Ovary (tissue), 9 donors: ENCODE results near the gene SIN3A. TPM values are rescaled to one million over a fixed set of nuclear protein-coding genes. Genes with fewer than 3 reads are reported as not detected.
A peak's percentile ranks its signal among the peaks of the same experiment; 100 is the strongest.

Experiments
- DNase-seq, 5 donors: peaks; one replicate each; pipeline ENCODE4 v3.0.0-alpha.2; 2019 to 2020
- H3K27ac ChIP-seq, 2 donors: fragments of 200-600 bp; one replicate each; pipeline versions ENCODE4 v1.5.1 to v1.8.0; 2019 to 2022
- H3K27me3 ChIP-seq: fragments of 200-600 bp; one replicate; pipeline ENCODE4 v1.8.0; 2022
- H3K36me3 ChIP-seq: fragments of 200-600 bp; sonication (generic); one replicate; pipeline ENCODE4 v1.5.1; 2019
- H3K4me1 ChIP-seq: one replicate; pipeline ENCODE4 v1.8.1; 2013; ENCODE audit warnings: mild to moderate bottlenecking, moderate library complexity; ENCODE audit not compliant: insufficient read depth
- H3K4me3 ChIP-seq: fragments of 200-600 bp; sonication (generic); one replicate; pipeline ENCODE4 v1.5.1; 2017
- H3K9me3 ChIP-seq, 2 donors: fragments of 200-600 bp in 1 of 2; sonication (generic) in 1 of 2; one replicate each; pipeline versions ENCODE4 v1.5.1 to v1.8.1; 2013 to 2019; ENCODE audit warnings: mild to moderate bottlenecking in 1 of 2, moderate library complexity in 1 of 2
- CTCF ChIP-seq, 3 donors: fragments of 450-650 bp in 2 of 3; fragments of 200-600 bp in 1 of 3; IDR thresholded peaks; one replicate each; pipeline versions ENCODE4 v1.5.1 to v1.8.0; 2016 to 2022; ENCODE audit warnings: antibody characterized with exemption in 3 of 3, mild to moderate bottlenecking in 1 of 3
- EP300 ChIP-seq: sonication (generic); formaldehyde crosslinking; IDR thresholded peaks from one replicate; pipeline ENCODE4 v1.6.1; 2017; ENCODE audit warnings: antibody characterized with exemption
- POLR2A ChIP-seq: fragments of 450-650 bp; IDR thresholded peaks from one replicate; pipeline ENCODE4 v1.6.1; 2017; ENCODE audit warnings: antibody characterized with exemption, mild to moderate bottlenecking, moderate library complexity
- WGBS, 3 donors: extraction: QIAGEN DNeasy Blood & Tissue Kit in 1 of 3; methylation state at CpG; one replicate each; pipeline versions ENCODE4 v1.1.5 to v1.1.7; 2013 to 2017; 5-methylcytosine and 5-hydroxymethylcytosine counted together
- intact Hi-C, 4 donors: fragments of 100-400 bp; cut with DNase I; formaldehyde crosslinking; loops; one replicate each; pipeline versions ENCODE4 v1.11.0 to v1.15.1; 2022 to 2023
- polyA plus RNA-seq, 2 donors: library from polyadenylated mRNA; stranded (reverse); fragments of 200-250 nt in 1 of 2; fragments of 350-450 nt in 1 of 2; fragmentation: Illumina TruSeq in 1 of 2; extraction: RNeasy Lipid Tissue Mini Kit (QIAGEN cat#74804) in 1 of 2; gene quantifications; one replicate each; pipeline ENCODE4 v1.2.3, GENCODE V29; 2013 to 2014
- total RNA-seq, 7 donors: library from RNA; depleted of rRNA in 2 of 7; stranded (reverse); fragments of >200 nt in 2 of 7; fragmentation: NEBNext Ultra II Directional in 3 of 7; extraction: Animal tissue kit (Norgen Biotek cat#: 25700) in 3 of 7; gene quantifications; one replicate each; pipeline versions ENCODE4 v1.1.0 to v1.2.4, GENCODE V29; 2016 to 2023
- donor health status: DM: no; HTN: no; CAD: no; lungs with moderate emphysema.
- donor health status: DM: no; HTN: no; CAD: no.
- donor health status: Bipolar disorder and iron deficiency.
- donor health status: DM: yes; HTN: yes; CAD: no.
- donor health status: DM: no; HTN: no; CAD: no.
- donor health status: DM: yes; HTN: yes; CAD: no.

SIN3A gene
- total and polyA plus RNA-seq, 9 donors = 29.3 to 115 (median 88.5) TPM

GRCh38 chr15:75371486-75371885 is 80.0 kb downstream of the SIN3A start:
- WGBS, 3 donors = 83 to 95% (median 87%) methylated on average over 1 of the region's 1 CpG
- no peaks in the 10 kb centered on the region for H3K36me3 ChIP-seq
- TF ChIP-seq EP300 = no peak
- no peak for TF ChIP-seq POLR2A
- no peak for TF ChIP-seq CTCF (IDR thresholded peaks at IDR 0.05)
- intact Hi-C loops = loop anchor here in 2 of 4 donors (5.0 to 10.0 kb wide), 2 partner anchors 251 to 303 kb away; no protein-coding TSS in a partner anchor
- H3K27me3 ChIP-seq = no peaks in the 10 kb centered on the region
- H3K9me3 ChIP-seq = no peaks in the 10 kb centered on the region
- DNase-seq = no peak
- no peak overlapping the region for H3K27ac ChIP-seq
- peaks cover 12% of the 10 kb centered on the region for H3K4me1 ChIP-seq
- no peak overlapping the region for H3K4me3 ChIP-seq

GRCh38 chr15:75369897-75370581 is 81.5 kb downstream of the SIN3A start:
- no peaks in the 10 kb centered on the region for H3K9me3 ChIP-seq
- H3K27ac ChIP-seq = peak overlapping the region in 1 of 2 donors; percentile 93
- DNase-seq = no peak
- no peak for TF ChIP-seq CTCF (IDR thresholded peaks at IDR 0.05)
- TF ChIP-seq EP300 = no peak
- TF ChIP-seq POLR2A = no peak
- no peak overlapping the region for H3K4me3 ChIP-seq
- H3K36me3 ChIP-seq = no peaks in the 10 kb centered on the region
- H3K4me1 ChIP-seq = peaks cover 12% of the 10 kb centered on the region
- intact Hi-C loops = loop anchor here (5.0 to 10.0 kb wide), 5 partner anchors 82 to 325 kb away; partner anchors contain the start of genes SIN3A (in 1 of the 4) and SNUPN (in 1 of the 4)
- 56 to 74% (median 58%) methylated on average over 7 of the region's 7 CpGs for WGBS, 3 donors
- H3K27me3 ChIP-seq = no peaks in the 10 kb centered on the region

GRCh38 chr15:75368689-75369239 is 82.7 kb downstream of the SIN3A start:
- Histone ChIP-seq H3K4me1 (peaks cover 12% of the 10 kb centered on the region), H3K9me3 (no peaks in the 10 kb centered on the region), H3K27ac (peak overlapping the region; percentile 63 to 93), H3K27me3 (no peaks in the 10 kb centered on the region), H3K36me3 (no peaks in the 10 kb centered on the region), H3K4me3 (peak overlapping the region; percentile 97)
- intact Hi-C loops = loop anchor here in 3 of 4 donors (5.0 to 10.0 kb wide), 3 partner anchors 84 to 326 kb away; partner anchors contain the start of genes SIN3A (in 1 of the 3) and SNUPN (in 1 of the 3)
- no peak for TF ChIP-seq CTCF (IDR thresholded peaks at IDR 0.05)
- no peak for TF ChIP-seq POLR2A
- TF ChIP-seq EP300 = no peak
- DNase-seq = no peak
- WGBS, 3 donors = 1 to 4% (median 3%) methylated on average over 23 of the region's 23 CpGs

- H3K4me1 ChIP-seq = peaks cover 12% of the 10 kb centered on the region
- intact Hi-C loops = loop anchor here in 3 of 4 donors (5.0 to 10.0 kb wide), 3 partner anchors 84 to 327 kb away; partner anchors contain the start of genes SIN3A (in 1 of the 3) and SNUPN (in 1 of the 3)
Measured at GRCh38 chr15:75367913-75368688, 83.4 kb downstream of the SIN3A start, which contains the start of gene MAN2C1. Gene MAN2C1 (minus strand): TSS chr15:75368607. CDS start chr15:75368583, 24 bp downstream.

More at GRCh38 chr15:75367913-75368688, 83.4 kb downstream of the SIN3A start, which contains the start of gene MAN2C1:
- Histone ChIP-seq H3K27ac (peak within 1 kb of the TSS; percentile 63 to 93), H3K9me3 (no peaks in the 10 kb centered on the region), H3K27me3 (no peaks in the 10 kb centered on the region), H3K4me3 (peak within 1 kb of the TSS; percentile 97), H3K36me3 (no peaks in the 10 kb centered on the region)
- peak; percentile 93 to 94 (median 94) for DNase-seq
- TF ChIP-seq CTCF (IDR thresholded peaks at IDR 0.05) (peak; percentile 47 to 83 (median 69)), POLR2A (peak; percentile 68), EP300 (no peak)
- 1% methylated on average over 24 to 67 of the region's 67 CpGs for WGBS, 3 donors
